22Rv1 (cell line): ENCODE results near the gene UPK3B.
"Not testable (repeated sequence)": the region's sequence is repeated elsewhere in the genome, so short reads cannot be mapped to it uniquely, and the experiment has no call there.

Experiments used
- H3K27ac ChIP-seq: fragments of 450-650 bp; 2 replicates; pipeline ENCODE4 v1.5.1; 2017
- ZFX ChIP-seq: fragments of 450-650 bp; IDR thresholded peaks from 2 replicates; pipeline ENCODE4 v1.6.1; 2017; ENCODE audit warnings: antibody characterized with exemption, borderline replicate concordance
- TF ChIP-seq, protein P1 (sequence below): fragments of 450-650 bp; IDR thresholded peaks from 2 replicates; pipeline ENCODE4 v1.5.1; 2017; ENCODE audit warnings: mild to moderate bottlenecking

UPK3B gene

DNA sequence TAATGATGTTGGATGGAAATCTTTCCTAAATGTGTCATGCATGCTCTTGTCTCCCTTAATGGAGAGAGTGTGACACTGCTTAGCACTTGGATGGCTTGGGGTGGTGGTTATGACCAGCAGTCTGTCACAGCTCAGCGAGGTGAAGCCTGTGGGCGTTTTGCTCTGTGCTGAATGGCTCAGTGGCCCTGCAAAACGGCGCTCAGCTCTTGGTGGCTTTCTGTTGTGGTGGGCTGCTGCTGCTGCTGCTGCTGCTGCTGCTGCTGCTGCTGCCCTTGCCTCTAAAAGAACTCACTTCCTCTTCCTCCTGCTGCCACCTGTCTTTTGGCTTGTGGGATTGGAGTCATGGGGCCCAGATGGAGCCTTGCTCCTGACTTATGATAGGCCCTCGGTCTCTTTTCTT lies 23.7 kb upstream of the UPK3B start:
- H3K27ac ChIP-seq: not testable (repeated sequence)

- H3K27ac ChIP-seq: not testable (repeated sequence)
These were observed 22.4 kb upstream of the UPK3B start for GRCh38 chr7:76487969-76488368.

- not testable (repeated sequence) for H3K27ac ChIP-seq
These were observed 18.2 kb upstream of the UPK3B start for GRCh38 chr7:76492139-76492538.

DNA sequence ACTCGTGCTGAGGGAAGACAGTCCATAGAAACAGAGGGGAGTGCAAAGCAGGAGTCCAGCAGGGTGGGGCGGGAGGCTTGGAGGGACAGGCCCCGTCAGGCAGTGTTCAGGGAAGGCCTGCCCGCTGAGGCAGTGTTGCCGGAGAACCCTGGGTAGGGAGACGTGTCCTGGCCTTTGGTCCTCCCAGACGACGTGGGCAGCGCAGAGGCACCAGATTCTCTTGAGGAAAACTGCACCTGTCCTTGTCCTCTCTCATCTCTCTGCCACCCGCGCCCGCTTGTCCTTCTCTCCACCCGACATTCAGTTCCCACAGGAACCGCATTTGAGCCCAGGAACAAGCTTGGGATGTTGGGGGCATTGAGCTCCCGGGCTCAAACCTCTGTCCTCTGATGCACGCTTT lies 14.6 kb upstream of the UPK3B start:
- H3K27ac ChIP-seq: not testable (repeated sequence)

GRCh38 chr7:76497918-76498582 lies 12.3 kb upstream of the UPK3B start:
- H3K27ac ChIP-seq: not testable (repeated sequence)

- H3K27ac ChIP-seq: not testable (repeated sequence)
These were observed 11.7 kb upstream of the UPK3B start for GRCh38 chr7:76498583-76499200.

- H3K27ac ChIP-seq: not testable (repeated sequence)
These were observed 11.0 kb upstream of the UPK3B start for GRCh38 chr7:76499201-76499923.

- not testable (repeated sequence) for H3K27ac ChIP-seq
These were observed 10.5 kb upstream of the UPK3B start for GRCh38 chr7:76499924-76500241.

DNA sequence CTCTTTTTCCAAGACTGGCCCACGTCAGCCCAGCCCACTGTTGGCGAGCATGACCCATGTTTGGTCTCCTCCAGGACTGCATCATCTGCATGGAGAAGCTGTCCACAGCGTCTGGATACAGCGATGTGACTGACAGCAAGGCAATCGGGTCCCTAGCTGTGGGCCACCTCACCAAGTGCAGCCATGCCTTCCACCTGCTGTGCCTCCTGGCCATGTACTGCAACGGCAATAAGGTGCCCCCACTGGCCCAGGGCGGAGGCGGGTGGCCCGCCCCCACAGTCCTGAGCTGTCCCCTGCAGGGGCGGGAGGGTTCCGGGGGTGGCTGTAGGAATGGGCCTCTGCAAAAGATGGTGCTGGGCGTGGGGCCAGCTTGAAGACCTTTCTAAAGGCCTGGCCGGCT lies 8.1 kb upstream of the UPK3B start:
- not testable (repeated sequence) for H3K27ac ChIP-seq

- H3K27ac ChIP-seq: not testable (repeated sequence)
These were observed 7.5 kb upstream of the UPK3B start for GRCh38 chr7:76502836-76503235.

DNA sequence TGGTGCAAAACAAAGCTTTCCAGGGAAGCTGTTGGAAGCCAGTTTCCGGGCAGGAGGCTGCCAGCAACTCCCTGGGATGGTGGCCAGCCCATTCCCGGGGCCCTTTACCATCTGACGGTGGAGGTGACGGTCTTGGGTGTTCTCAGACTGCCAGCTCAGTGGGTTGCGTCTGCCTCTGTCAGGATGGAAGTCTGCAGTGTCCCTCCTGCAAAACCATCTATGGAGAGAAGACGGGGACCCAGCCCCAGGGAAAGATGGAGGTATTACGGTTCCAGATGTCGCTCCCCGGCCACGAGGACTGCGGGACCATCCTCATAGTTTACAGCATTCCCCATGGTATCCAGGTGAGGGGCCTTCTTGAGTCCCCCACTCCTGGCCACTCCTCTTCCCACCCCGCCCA lies 7.1 kb upstream of the UPK3B start:
- H3K27ac ChIP-seq: not testable (repeated sequence)

DNA sequence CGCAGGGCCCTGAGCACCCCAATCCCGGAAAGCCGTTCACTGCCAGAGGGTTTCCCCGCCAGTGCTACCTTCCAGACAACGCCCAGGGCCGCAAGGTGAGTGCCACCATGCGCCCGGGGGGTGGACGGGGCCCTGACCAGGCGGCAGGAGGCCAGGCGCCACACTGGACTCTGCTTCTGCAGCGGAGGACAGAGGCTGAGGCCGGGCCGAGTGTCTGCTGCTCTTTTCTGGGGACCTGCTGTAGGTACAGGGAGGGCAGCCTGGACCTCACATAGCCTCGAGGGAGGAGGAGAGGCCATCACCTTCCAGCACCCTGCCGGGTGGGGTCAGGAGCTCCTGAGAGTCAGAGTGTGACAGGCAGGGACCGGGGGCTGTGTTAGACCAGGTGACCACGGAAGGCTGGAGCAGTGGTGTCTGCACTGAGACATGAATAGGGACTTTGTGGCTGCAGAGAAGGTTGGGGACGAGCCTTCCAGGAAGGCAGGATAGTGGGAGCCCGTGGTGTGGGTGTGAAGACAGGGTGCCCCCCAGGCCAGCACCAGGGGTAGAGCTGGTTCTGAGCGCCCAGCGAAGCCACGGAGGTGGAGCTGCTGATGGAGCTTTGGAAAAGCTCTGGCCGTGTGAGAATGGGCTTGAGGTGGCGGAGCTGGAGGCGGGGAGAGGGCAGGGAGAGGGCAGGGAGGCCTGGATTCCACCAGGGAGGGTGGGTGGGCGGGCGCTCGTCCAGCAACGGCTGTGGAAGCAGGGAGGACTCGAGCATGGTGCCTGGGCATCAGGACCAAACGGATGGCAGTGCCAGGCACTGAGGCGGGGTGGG lies 5.8 kb upstream of the UPK3B start:
- H3K27ac ChIP-seq: not testable (repeated sequence)

DNA sequence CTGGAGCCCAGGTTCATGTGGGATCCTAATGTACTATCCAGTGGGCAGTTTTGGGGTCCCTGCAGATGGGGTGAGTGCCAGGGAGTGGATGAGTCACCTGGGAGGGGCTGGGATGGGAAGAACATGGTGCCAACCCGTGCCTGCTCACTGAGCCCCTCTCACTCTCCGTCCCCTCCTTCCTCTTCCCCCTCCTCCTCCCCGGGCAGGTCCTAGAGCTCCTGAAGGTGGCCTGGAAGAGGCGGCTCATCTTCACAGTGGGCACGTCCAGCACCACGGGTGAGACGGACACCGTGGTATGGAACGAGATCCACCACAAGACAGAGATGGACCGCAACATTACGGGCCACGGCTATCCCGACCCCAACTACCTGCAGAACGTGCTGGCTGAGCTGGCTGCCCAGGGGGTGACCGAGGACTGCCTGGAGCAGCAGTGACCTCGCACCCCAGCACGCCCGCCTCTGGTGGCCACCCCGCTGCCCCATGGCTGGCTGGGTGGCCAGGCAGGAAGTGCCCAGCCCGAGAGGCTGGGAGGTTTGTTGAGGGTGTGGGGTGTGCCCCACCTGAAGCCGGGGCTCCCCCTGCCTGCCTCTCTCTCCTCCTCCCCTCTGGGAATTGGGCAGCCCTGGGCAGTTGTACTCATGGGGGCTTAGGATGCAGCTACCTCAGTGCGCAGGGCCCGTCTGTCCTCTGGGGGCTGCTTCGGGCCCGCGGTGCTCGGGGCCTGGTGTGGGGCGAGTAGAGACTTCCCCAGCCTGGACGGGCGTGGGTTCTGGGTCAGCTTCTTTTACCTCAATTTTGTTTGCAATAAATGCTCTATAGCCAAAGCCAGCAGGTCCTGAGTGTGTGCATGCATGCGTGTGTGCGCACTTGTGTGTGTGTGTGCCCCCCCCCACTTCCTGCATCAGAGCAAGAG lies 4.9 kb upstream of the UPK3B start:
- no peak for TF ChIP-seq ZFX
- TF ChIP-seq, protein P1, sequence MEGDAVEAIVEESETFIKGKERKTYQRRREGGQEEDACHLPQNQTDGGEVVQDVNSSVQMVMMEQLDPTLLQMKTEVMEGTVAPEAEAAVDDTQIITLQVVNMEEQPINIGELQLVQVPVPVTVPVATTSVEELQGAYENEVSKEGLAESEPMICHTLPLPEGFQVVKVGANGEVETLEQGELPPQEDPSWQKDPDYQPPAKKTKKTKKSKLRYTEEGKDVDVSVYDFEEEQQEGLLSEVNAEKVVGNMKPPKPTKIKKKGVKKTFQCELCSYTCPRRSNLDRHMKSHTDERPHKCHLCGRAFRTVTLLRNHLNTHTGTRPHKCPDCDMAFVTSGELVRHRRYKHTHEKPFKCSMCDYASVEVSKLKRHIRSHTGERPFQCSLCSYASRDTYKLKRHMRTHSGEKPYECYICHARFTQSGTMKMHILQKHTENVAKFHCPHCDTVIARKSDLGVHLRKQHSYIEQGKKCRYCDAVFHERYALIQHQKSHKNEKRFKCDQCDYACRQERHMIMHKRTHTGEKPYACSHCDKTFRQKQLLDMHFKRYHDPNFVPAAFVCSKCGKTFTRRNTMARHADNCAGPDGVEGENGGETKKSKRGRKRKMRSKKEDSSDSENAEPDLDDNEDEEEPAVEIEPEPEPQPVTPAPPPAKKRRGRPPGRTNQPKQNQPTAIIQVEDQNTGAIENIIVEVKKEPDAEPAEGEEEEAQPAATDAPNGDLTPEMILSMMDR: no peak
- H3K27ac ChIP-seq: no peak overlapping the region

DNA sequence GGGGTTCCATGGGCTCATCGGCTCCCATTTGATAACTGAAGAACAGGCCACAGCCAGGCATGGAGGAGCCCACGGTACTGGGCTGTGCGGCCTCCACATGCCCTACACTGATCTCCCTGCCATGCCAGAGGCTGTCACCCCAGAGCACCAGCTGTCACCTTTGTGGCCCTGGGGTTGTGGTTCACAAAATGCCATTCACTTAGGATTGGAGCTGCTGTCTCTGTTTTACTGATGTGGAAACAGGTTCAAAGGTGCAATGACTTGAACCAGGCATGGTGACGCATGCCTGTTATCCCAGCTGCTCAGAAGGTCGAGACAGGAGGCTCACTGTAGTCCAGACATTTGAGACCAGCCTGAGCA lies 4.3 kb upstream of the UPK3B start:
- H3K27ac ChIP-seq: no peak overlapping the region
- no peak for TF ChIP-seq ZFX
- TF ChIP-seq, protein P1: no peak

GRCh38 chr7:76506643-76507042 lies 3.7 kb upstream of the UPK3B start:
- not testable (repeated sequence) for H3K27ac ChIP-seq
